Hippocampal formation (tissue), 2 donors: ENCODE data around the gene ARNT2.
A peak's percentile ranks its signal among the peaks of the same experiment; 100 is the strongest.

Experiments
- DNase-seq, 2 donors: peaks; one replicate each; lab custom pipeline; 2025; lab: John Stamatoyannopoulos, UW

Gene ARNT2

DNA sequence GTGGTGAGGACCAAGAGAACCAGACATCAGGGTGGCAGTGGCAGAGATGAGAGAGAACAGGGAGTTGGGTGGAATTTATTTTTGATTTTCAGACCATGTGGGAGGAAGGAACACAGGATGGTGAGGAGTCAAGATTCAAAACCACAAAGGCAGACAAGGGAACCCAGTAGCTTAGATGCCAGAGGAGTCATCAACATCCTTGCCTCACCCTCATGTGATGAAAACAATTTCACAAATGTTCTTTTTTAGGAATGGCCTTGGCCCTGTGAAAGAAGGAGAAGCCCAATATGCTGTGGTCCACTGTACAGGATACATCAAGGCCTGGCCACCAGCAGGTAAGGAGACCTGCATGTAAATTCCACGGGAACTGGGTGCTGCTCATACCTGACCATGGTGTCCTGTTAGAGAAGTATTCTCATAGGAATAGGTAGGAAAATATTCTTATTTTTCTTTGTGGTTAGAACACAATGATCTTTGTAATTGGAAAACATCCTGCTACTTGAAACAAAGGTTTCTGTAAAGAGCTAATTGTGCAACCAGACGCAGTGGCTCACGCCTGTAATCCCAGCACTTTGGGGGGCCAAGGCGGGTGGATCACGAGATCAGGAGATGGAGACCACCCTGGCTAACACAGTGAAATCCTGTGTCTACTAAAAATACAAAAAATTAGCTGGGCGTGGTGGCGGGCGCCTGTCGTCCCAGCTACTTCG is 110.0 kb downstream of the ARNT2 start:
- DNase-seq, result no peak

GRCh38 chr15:80517290-80517689 is 113.1 kb downstream of the ARNT2 start:
- no peak for DNase-seq

DNA sequence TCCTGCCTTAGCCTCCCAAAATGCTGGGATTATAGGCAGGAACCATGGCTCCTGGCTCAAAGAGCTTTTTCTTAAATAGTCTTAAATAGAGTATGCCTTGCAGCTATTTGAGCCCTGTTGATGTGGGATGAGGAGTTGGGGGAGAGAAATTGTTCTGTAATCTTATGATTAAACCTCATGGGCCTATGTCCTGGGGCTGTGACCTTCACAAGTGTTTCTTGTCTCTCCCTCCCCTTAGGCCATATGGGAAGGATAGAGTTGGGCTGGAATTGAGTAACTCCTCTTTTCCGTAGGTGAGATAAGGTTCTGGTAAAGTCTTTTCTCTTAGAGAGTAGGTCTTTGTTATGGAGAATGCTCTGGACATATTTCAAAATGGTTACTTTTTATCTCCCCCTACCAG is 114.3 kb downstream of the ARNT2 start:
- no peak for DNase-seq

GRCh38 chr15:80523746-80524145 is 119.6 kb downstream of the ARNT2 start:
- no peak for DNase-seq

GRCh38 chr15:80525853-80526252 is 121.7 kb downstream of the ARNT2 start:
- DNase-seq, result no peak

DNA sequence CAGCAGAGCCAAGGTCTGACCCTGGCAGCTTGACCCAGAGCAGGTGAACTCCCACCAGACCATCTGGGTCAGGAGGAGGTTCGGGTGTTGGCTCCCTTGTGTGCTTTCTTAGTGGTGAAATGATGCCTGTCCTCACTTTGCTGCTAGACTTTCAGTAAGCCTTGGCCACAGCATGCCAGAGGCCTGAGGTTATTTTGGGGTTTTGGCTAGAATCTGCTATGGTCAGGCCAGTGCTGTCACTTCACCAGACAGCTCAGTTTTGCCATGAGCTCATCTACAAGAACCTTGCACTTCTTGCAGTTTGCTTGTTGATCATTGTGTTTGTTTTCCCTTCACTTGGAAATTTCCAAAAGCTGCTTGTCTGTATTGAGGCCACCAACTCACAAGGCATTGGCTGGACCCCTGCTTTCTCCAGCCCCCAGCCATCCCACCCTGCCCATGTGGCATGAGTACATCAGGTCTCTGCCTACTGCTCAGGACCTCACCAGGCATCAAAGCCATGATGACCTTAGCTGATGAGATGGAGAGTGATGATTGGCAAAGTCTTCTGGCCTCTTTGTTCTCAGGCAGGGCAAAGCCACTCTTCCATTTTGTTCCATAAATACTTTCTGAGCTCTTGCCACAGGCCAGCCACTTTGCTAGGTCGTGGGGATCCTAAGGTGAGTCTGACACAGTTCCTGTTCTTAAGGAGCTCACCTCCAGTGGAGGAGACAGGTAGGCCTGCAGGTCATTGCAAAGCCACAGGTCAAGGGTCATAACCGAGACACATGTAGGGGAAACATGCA is 122.6 kb downstream of the ARNT2 start:
- no peak for DNase-seq

GRCh38 chr15:80527406-80527805 is 123.2 kb downstream of the ARNT2 start:
- DNase-seq, result no peak

GRCh38 chr15:80527961-80528360 is 123.8 kb downstream of the ARNT2 start:
- DNase-seq, result no peak

DNA sequence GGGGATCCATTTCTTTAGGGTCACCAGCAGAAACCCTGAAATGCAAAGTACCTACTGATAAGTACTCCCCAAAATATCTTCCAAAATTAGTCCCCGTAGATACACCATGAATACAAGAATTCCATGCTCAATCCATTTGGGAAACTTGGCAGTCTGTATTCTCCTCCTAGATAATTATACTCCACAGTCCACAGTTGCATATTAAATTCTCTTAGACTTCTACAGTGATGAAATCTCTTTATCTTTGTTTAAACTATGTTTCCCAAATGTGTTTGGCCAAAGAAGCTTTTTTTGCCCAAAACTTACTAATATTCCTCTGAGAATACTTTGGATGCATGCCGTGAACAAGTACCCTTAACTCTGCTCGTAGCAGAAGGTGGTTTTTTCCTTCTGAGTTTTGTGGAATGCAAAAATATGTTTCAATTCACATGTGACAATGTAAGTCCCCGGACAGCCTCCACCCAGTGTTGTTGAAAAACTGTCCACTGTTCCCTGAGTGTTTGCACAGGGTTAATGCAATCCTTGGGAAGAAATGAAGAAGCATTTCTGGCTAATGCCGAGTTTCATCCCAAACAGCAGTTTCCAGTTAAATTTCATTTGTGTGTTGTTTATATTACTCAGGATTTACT is 126.7 kb downstream of the ARNT2 start:
- DNase-seq, result no peak

- peak in 1 of 2 donors; percentile 22 for DNase-seq
Observed at GRCh38 chr15:80531388-80531787, 127.2 kb downstream of the ARNT2 start.

DNA sequence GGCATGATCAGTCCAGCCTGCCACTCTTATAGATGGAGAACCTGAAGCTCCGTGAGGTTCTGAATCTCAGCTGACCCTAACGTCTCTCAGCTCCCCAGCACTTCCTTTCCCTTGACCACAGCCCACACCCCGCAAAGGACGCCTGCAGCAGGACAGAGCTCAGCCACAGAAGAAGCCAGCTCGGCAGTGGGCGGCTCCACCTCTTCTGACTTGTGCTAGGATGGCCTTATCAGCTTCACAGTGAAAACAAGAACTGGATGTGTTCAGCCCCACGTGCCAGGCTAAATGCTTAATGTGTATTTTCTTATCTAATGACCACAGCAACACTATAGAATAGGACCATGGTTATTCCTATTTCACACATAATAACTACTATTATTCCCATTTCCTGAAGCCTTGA is 127.6 kb downstream of the ARNT2 start:
- no peak for DNase-seq

DNA sequence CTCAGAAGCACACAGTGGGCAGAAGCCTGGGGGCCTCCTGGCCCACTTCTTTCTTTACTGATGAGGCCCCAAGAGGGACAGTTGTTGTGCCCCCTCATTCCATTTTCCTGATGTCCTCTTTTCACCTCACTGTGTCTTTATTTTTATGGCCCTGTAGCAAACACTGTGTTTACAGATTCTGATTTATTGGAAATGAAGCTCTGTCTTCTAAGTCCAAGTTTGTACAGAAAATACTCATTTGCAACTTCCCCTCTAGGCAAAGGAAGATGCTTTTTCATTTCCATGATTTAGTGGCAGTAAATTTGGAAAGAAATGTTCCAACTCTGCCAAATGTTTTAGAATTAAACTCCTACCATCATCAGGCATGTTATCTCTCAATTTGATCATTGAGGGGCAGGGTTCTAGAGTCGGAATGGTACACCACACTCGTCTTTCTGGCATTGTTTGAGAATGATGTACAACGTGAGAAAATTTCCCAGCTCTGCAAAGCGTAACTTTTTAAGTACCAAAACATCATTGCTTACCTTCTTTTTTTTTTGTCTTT is 129.7 kb downstream of the ARNT2 start:
- no peak for DNase-seq

DNA sequence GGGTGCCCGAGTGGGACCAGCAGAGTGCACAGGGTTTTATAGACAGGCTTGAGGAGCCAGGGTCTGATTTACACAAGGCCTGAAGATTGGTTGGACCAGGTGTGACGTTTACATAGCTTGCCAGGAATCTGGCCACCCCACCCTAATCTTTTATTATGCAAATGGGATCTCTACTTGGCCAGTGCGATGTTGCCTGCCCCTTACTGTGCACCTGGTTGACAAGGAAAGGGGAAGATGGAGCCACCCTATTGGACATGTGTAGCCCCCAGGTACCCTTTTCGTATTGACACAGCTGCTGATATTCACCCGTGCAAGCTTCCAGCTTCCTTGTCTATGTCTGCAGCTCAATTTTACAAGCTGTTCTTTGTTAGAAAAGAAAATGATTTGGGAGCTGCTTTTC is 132.0 kb downstream of the ARNT2 start:
- DNase-seq, result no peak

DNA sequence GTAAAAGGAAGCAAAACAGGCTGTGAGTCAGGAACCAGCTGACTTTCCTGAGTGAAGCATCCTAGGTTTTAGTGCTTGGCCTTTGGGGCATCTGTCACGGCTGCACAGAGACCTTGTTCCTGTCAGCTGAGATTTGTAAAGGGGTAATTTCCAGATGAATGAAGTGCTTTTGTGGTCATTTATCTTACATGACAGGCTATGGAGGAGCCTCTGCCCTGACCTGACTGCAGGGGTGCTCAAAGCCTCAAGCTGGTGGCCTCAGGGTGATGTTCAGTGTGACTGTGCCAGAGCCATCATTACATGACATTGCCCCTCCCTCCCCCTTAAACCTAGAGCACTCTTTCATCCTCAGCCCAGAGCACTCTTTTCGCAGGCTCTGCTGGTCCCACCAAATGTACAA is 132.5 kb downstream of the ARNT2 start:
- DNase-seq, result no peak

- DNase-seq, result no peak
Observed at GRCh38 chr15:80545078-80545477, 140.9 kb downstream of the ARNT2 start.

GRCh38 chr15:80547264-80547663 is 143.1 kb downstream of the ARNT2 start:
- DNase-seq, result no peak

- no peak for DNase-seq
Observed at GRCh38 chr15:80549191-80549590, 145.0 kb downstream of the ARNT2 start.

DNA sequence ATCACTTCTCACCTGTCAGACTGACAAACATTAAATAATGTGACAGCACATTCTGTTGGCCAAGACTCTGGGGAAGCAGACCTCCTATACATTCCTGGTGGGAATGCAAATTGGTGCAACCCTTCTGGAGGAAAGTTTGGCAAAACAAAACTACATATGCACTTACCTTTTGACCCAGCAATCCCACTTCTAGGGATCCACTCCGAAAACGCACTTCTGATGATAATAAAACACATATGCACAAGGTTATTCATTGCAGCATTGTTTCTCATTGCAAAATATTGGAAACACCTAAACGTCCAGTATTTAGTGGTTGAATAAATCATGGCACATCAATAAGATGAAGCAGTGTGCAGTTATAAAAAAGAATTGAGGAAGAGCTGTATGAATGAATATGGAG is 145.5 kb downstream of the ARNT2 start:
- DNase-seq, result no peak

- no peak for DNase-seq
Observed at GRCh38 chr15:80550219-80550907, 146.2 kb downstream of the ARNT2 start.

GRCh38 chr15:80550908-80551260 is 146.7 kb downstream of the ARNT2 start:
- no peak for DNase-seq

DNA sequence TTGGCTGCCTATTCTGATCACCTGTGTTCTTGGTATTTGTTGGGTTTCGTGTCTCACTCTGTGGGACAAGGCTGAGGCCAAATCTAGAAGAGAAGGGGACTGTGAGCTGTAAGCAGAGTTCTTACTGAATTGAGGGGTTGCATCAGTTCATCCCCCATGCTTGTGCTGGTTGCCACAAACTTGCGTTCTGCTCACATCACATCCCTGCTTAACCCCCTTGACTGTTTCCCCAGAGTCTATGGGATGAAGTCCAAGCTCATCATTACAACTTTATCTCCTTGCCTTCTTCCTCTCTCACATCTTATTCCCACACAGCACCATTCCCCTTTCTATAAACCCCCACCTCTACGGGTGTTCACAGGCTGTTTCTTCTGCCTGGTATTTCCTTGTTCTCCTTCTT is 147.2 kb downstream of the ARNT2 start:
- no peak for DNase-seq

- no peak for DNase-seq
Observed at GRCh38 chr15:80554560-80554959, 150.4 kb downstream of the ARNT2 start.
